ENCODE results near the gene ABLIM1. TPM values are rescaled to one million over a fixed set of nuclear protein-coding genes. Genes with fewer than 3 reads are reported as not detected.

The ABLIM1 gene
- total RNA-seq, 1 donor from 2014 or later, result 105 TPM

- no peak for TF ChIP-seq CTCF (IDR thresholded peaks at IDR 0.05; ENCODE audit: unreplicated experiment)
- Mint-ChIP-seq H3K9me3 (no peaks in the 10 kb centered on the region), H3K4me3 (no peak overlapping the region), H3K4me1 (peaks cover 22% of the 10 kb centered on the region), H3K27ac (no peak overlapping the region), H3K27me3 (ENCODE audit: low read depth) (peaks cover 2% of the 10 kb centered on the region), H3K36me3 (no peaks in the 10 kb centered on the region)
- DNase-seq (ENCODE audit: low spot score in 2 of 2, unreplicated experiment in 2 of 2), result no peak
Observed at GRCh38 chr10:114393886-114394285, 264.2 kb downstream of the ABLIM1 start.

GRCh38 chr10:114393482-114393881, 264.6 kb downstream of the ABLIM1 start:
- Mint-ChIP-seq H3K9me3 (no peaks in the 10 kb centered on the region), H3K27me3 (ENCODE audit: low read depth) (peaks cover 2% of the 10 kb centered on the region), H3K4me1 (peaks cover 18% of the 10 kb centered on the region), H3K36me3 (no peaks in the 10 kb centered on the region), H3K4me3 (no peak overlapping the region), H3K27ac (no peak overlapping the region)
- TF ChIP-seq CTCF (IDR thresholded peaks at IDR 0.05; ENCODE audit: unreplicated experiment), result no peak
- DNase-seq (ENCODE audit: low spot score in 2 of 2, unreplicated experiment in 2 of 2), result no peak

GRCh38 chr10:114392112-114392835, 265.8 kb downstream of the ABLIM1 start:
- Mint-ChIP-seq H3K4me3 (no peak overlapping the region), H3K9me3 (no peaks in the 10 kb centered on the region), H3K27me3 (ENCODE audit: low read depth) (peaks cover 2% of the 10 kb centered on the region), H3K27ac (no peak overlapping the region), H3K4me1 (peaks cover 7% of the 10 kb centered on the region), H3K36me3 (no peaks in the 10 kb centered on the region)
- no peak for TF ChIP-seq CTCF (IDR thresholded peaks at IDR 0.05; ENCODE audit: unreplicated experiment)
- DNase-seq (ENCODE audit: low spot score in 2 of 2, unreplicated experiment in 2 of 2), result no peak

- DNase-seq (ENCODE audit: low spot score in 2 of 2, unreplicated experiment in 2 of 2), result no peak
- Mint-ChIP-seq H3K9me3 (no peaks in the 10 kb centered on the region), H3K27ac (no peak overlapping the region), H3K4me3 (no peak overlapping the region), H3K4me1 (peaks cover 5% of the 10 kb centered on the region), H3K27me3 (ENCODE audit: low read depth) (peaks cover 2% of the 10 kb centered on the region), H3K36me3 (no peaks in the 10 kb centered on the region)
- no peak for TF ChIP-seq CTCF (IDR thresholded peaks at IDR 0.05; ENCODE audit: unreplicated experiment)
Observed at GRCh38 chr10:114391599-114391998, 266.5 kb downstream of the ABLIM1 start.

GRCh38 chr10:114389426-114389825, 268.6 kb downstream of the ABLIM1 start:
- H3K4me3 Mint-ChIP-seq, result no peak overlapping the region
- no peak for DNase-seq (ENCODE audit: low spot score in 2 of 2, unreplicated experiment in 2 of 2)
- H3K27ac Mint-ChIP-seq, result no peak overlapping the region
- H3K4me1 Mint-ChIP-seq, result peaks cover 5% of the 10 kb centered on the region
- TF ChIP-seq CTCF (IDR thresholded peaks at IDR 0.05; ENCODE audit: unreplicated experiment), result no peak
- no peaks in the 10 kb centered on the region for H3K27me3 Mint-ChIP-seq (ENCODE audit: low read depth)
- no peaks in the 10 kb centered on the region for H3K9me3 Mint-ChIP-seq
- no peaks in the 10 kb centered on the region for H3K36me3 Mint-ChIP-seq
